Spleen (tissue), 11 donors: ENCODE data around the gene FILIP1L. TPM values are rescaled to one million over a fixed set of nuclear protein-coding genes. Genes with fewer than 3 reads are reported as not detected.

ENCODE experiments used
- DNase-seq: peaks from one replicate; pipeline ENCODE4 v3.0.0-alpha.2; 2020
- H3K27ac ChIP-seq, 8 donors: fragments of 200-600 bp; sonication (generic) in 7 of 8; 1 replicate in 4 of 8; 2 replicates in 4 of 8; pipeline versions ENCODE4 v1.5.0 to v1.8.0; 2016 to 2021; ENCODE audit warnings: inconsistent platforms in 4 of 8, mild to moderate bottlenecking in 4 of 8, moderate library complexity in 1 of 8
- H3K27me3 ChIP-seq, 7 donors: fragments of 200-600 bp; sonication (generic) in 6 of 7; replicated peaks in 1 of 7; 1 replicate in 4 of 7; 2 replicates in 3 of 7; pipeline versions ENCODE4 v1.5.0 to v1.8.0; 2016 to 2021; ENCODE audit warnings: inconsistent platforms in 3 of 7, mild to moderate bottlenecking in 1 of 7
- H3K36me3 ChIP-seq, 6 donors: fragments of 200-600 bp; sonication (generic) in 5 of 6; 1 replicate in 4 of 6; 2 replicates in 2 of 6; pipeline versions ENCODE4 v1.5.0 to v1.8.0; 2016 to 2021; ENCODE audit warnings: inconsistent platforms in 2 of 6
- H3K4me1 ChIP-seq, 6 donors: fragments of 200-600 bp; sonication (generic) in 5 of 6; 1 replicate in 3 of 6; 2 replicates in 3 of 6; pipeline versions ENCODE4 v1.5.0 to v1.8.0; 2016 to 2021; ENCODE audit warnings: inconsistent platforms in 3 of 6
- H3K4me3 ChIP-seq, 8 donors: fragments of 200-600 bp; sonication (generic) in 7 of 8; 1 replicate in 4 of 8; 2 replicates in 4 of 8; pipeline versions ENCODE4 v1.5.0 to v1.8.0; 2016 to 2021; ENCODE audit warnings: inconsistent platforms in 4 of 8, mild to moderate bottlenecking in 4 of 8, moderate library complexity in 2 of 8
- H3K9me3 ChIP-seq, 8 donors: fragments of 200-600 bp; sonication (generic) in 7 of 8; 1 replicate in 4 of 8; 2 replicates in 4 of 8; pipeline versions ENCODE4 v1.5.0 to v1.8.0; 2016 to 2021; ENCODE audit warnings: inconsistent platforms in 4 of 8
- POLR2A ChIP-seq, 3 donors: fragments of 450-650 bp; IDR thresholded peaks; one replicate each; pipeline ENCODE4 v1.5.1; 2017; ENCODE audit warnings: antibody characterized with exemption in 3 of 3, mild to moderate bottlenecking in 1 of 3
- POLR2AphosphoS5 ChIP-seq, 3 donors: sonication (generic); formaldehyde crosslinking; IDR thresholded peaks; one replicate each; pipeline ENCODE4 v1.5.1; 2017; ENCODE audit warnings: antibody characterized with exemption in 3 of 3
- WGBS, 5 donors: extraction: QIAGEN DNeasy Blood & Tissue Kit in 3 of 5; methylation state at CpG; one replicate each; pipeline versions ENCODE4 v1.1.5 to v1.1.7; 2013 to 2018; 5-methylcytosine and 5-hydroxymethylcytosine counted together
- intact Hi-C: fragments of 100-400 bp; cut with DNase I; formaldehyde crosslinking; loops from one replicate; pipeline ENCODE4 v1.15.0; 2023; ENCODE audit warnings: low total_unique reads
- polyA plus RNA-seq, 3 donors: library from polyadenylated mRNA; stranded (reverse); fragments of 200-250 nt; gene quantifications; one replicate each; pipeline ENCODE4 v1.2.1, GENCODE V29; 2013
- total RNA-seq, 7 donors: library from RNA; depleted of rRNA in 3 of 7; stranded (reverse); fragments of >200 nt in 3 of 7; fragmentation: NEBNext Ultra II Directional in 4 of 7; extraction: Animal tissue kit (Norgen Biotek cat#: 25700) in 4 of 7; gene quantifications; one replicate each; pipeline versions ENCODE4 v1.1.0 to v1.2.1, GENCODE V29; 2016 to 2021
- TF ChIP-seq, protein P1 (sequence below), 11 experiments: fragments of 200-600 bp in 7 of 11; fragments of 450-650 bp in 4 of 11; sonication (generic) in 4 of 11; IDR thresholded peaks in 8 of 11; conservative IDR thresholded peaks in 3 of 11; 1 replicate in 7 of 11; 2 replicates in 4 of 11; pipeline versions ENCODE4 v1.4.0 to v1.8.0; 2016 to 2021; ENCODE audit warnings: antibody characterized with exemption in 11 of 11, inconsistent platforms in 4 of 11, mild to moderate bottlenecking in 1 of 11
- donor health status: healthy with polysubstance abuse.
- donor health status: DM: no; HTN: no; CAD: no; lungs with moderate emphysema.
- donor health status: DM: no; HTN: no; CAD: no.
- donor health status: Bipolar disorder and iron deficiency.
- donor health status: healthy.
- donor health status: DM: no; HTN: no; CAD: no.
- donor health status: DM: yes; HTN: yes; CAD: no.

FILIP1L gene
- total and polyA plus RNA-seq, 10 donors, result 11.1 to 47.7 (median 30.9) TPM

DNA sequence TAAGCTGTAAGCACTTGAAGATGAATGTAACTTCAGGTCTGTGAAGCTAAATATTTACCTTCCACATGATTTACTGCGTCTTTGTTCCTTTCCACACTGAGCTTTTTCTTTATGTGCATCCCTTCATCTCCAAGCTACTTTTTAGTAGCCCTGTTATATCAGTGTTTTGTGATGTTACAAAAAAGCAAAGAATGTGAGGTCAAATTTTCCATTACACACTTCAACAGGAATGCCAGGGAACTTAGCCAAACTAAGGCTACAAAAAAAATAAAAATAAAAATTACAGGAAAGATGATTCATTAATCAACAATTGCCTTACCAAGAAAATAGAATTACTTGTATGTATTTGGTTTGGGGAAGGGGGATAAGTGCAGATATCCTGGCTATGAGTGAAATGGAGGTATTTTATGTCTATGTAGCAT, 73.0 kb downstream of the FILIP1L start:
- Histone ChIP-seq H3K4me1 (peaks cover 4 to 64% (median 53%) of the 10 kb centered on the region in 6 donors), H3K27ac (peak overlapping the region in 7 of 8 donors; percentile 63 to 87 (median 71)), H3K9me3 (no peaks in the 10 kb centered on the region), H3K27me3 (no peaks in the 10 kb centered on the region), H3K36me3 (no peaks in the 10 kb centered on the region), H3K4me3 (no peak overlapping the region)
- DNase-seq, result no peak
- 81 to 92% (median 84%) methylated on average over 1 of the region's 1 CpG for WGBS, 5 donors
- intact Hi-C loops, result loop anchor here (10.0 kb wide), 1 partner anchor 167 kb away; no protein-coding TSS in a partner anchor
- TF ChIP-seq, protein P1, sequence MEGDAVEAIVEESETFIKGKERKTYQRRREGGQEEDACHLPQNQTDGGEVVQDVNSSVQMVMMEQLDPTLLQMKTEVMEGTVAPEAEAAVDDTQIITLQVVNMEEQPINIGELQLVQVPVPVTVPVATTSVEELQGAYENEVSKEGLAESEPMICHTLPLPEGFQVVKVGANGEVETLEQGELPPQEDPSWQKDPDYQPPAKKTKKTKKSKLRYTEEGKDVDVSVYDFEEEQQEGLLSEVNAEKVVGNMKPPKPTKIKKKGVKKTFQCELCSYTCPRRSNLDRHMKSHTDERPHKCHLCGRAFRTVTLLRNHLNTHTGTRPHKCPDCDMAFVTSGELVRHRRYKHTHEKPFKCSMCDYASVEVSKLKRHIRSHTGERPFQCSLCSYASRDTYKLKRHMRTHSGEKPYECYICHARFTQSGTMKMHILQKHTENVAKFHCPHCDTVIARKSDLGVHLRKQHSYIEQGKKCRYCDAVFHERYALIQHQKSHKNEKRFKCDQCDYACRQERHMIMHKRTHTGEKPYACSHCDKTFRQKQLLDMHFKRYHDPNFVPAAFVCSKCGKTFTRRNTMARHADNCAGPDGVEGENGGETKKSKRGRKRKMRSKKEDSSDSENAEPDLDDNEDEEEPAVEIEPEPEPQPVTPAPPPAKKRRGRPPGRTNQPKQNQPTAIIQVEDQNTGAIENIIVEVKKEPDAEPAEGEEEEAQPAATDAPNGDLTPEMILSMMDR (IDR thresholded peaks at IDR 0.05 in 8 of 11, conservative IDR thresholded peaks at IDR 0.05 in 3 of 11), result no peak
- TF ChIP-seq POLR2AphosphoS5 (IDR thresholded peaks at IDR 0.05), result no peak
- TF ChIP-seq POLR2A (IDR thresholded peaks at IDR 0.05), result no peak

DNA sequence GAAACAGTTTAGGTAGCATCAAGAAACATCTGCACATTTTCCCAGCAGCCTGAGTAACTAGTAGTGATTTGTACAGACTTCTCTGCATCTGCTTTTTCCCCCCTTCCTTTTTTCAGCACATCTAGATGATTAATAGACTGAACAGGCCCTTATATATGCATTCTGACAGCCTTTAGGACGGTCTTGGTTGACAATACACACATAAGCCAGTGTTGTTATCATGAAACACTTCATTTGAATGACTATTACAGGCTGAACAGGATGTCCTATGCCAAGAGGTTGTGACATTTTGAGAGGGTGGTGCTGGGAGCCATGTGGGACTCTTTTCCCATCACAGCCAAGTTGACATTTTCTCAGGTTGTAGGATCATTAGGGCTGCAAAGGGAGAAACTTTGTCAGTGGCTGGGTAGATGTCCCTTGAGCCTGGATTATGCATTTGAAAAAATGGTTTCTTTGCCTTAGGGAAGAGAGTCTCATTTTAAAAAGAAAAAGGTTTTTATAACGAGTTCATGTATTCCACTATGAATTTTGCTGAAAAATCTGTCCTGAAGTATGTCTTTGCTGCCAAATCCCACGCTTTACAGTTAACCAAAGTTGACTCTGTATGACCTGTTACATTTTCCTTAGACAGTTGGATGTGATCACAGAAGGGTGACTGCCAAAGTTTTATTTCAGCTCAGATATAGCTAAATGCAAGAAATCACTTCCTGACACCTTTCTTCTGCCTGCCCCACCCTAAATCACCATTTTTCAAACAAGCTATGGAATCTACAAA, 73.7 kb downstream of the FILIP1L start:
- Histone ChIP-seq H3K36me3 (no peaks in the 10 kb centered on the region), H3K4me3 (no peak overlapping the region), H3K27ac (peak overlapping the region in 7 of 8 donors; percentile 52 to 87 (median 71)), H3K9me3 (no peaks in the 10 kb centered on the region), H3K27me3 (no peaks in the 10 kb centered on the region), H3K4me1 (peaks cover 0 to 57% (median 46%) of the 10 kb centered on the region in 6 donors)
- DNase-seq, result no peak
- intact Hi-C loops, result loop anchor here (10.0 kb wide), 1 partner anchor 166 kb away; no protein-coding TSS in a partner anchor
- TF ChIP-seq POLR2AphosphoS5 (IDR thresholded peaks at IDR 0.05) (peak in 1 of 3 donors; percentile 78), POLR2A (IDR thresholded peaks at IDR 0.05) (no peak)
- TF ChIP-seq, protein P1 (IDR thresholded peaks at IDR 0.05 in 8 of 11, conservative IDR thresholded peaks at IDR 0.05 in 3 of 11), result no peak
- WGBS, 5 donors, result 65 to 82% (median 75%) methylated on average over 3 of the region's 3 CpGs

DNA sequence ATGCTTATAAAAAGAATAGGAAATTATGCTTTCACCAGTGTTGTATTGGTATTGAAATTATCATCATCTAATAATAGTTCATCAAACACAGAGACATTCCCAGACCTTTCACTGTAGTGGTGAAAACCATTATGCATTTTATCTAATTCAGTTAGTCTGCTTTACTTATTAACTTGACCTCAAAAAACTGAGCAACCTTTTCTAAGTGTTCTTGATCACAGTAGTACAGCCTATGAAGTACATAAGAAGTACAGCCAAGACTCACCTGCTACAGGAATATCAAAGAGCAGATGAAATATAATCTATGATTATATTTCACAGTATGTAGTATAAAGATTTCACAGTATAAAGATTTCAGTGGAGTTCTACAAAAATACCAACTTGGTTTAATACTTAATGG, 75.2 kb downstream of the FILIP1L start:
- peaks cover 0 to 42% (median 31%) of the 10 kb centered on the region in 6 donors for H3K4me1 ChIP-seq
- H3K36me3 ChIP-seq, result no peaks in the 10 kb centered on the region
- no peaks in the 10 kb centered on the region for H3K9me3 ChIP-seq
- no peak overlapping the region for H3K27ac ChIP-seq
- TF ChIP-seq, protein P1 (IDR thresholded peaks at IDR 0.05 in 8 of 11, conservative IDR thresholded peaks at IDR 0.05 in 3 of 11), result no peak
- TF ChIP-seq POLR2AphosphoS5 (IDR thresholded peaks at IDR 0.05) (no peak), POLR2A (IDR thresholded peaks at IDR 0.05) (no peak)
- no peak overlapping the region for H3K4me3 ChIP-seq
- intact Hi-C loops, result no loop called here
- H3K27me3 ChIP-seq, result no peaks in the 10 kb centered on the region
- DNase-seq, result no peak

DNA sequence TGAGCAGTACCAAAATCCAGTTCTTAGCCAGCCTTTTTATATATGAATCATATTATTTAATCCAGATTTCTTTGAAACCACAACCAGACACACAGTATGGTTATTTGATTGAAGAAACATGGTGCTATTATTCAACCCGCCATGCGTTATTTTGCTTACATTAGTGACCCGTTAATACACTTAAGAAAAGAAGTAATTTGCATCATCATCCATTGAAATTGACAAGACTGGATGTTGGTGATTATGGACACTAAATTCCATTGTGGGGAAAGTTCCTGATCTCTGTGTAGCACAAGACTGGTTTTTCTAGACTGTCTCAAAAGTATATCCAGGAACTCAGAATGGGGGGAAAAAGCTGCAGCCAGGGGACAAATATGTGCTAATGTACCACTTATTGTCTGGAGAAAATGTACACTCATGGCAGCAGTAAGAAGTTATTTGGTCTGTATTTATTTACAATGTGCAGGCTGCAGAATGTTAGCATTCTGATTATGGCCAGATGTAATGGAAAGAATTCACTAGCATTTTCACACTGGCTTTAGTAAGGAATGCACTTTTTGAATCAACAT, 80.3 kb downstream of the FILIP1L start:
- Histone ChIP-seq H3K9me3 (no peaks in the 10 kb centered on the region), H3K27ac (no peak overlapping the region), H3K27me3 (no peaks in the 10 kb centered on the region), H3K36me3 (no peaks in the 10 kb centered on the region), H3K4me3 (no peak overlapping the region), H3K4me1 (no peaks in the 10 kb centered on the region)
- no peak for TF ChIP-seq POLR2AphosphoS5 (IDR thresholded peaks at IDR 0.05)
- TF ChIP-seq, protein P1 (IDR thresholded peaks at IDR 0.05 in 8 of 11, conservative IDR thresholded peaks at IDR 0.05 in 3 of 11), result no peak
- no peak for TF ChIP-seq POLR2A (IDR thresholded peaks at IDR 0.05)
- no peak for DNase-seq
- intact Hi-C loops, result no loop called here
- WGBS, 5 donors, result 95 to 99% (median 97%) methylated on average over 3 of the region's 3 CpGs
